ENCODE results near the gene PAF1. TPM values are rescaled to one million over a fixed set of nuclear protein-coding genes. Genes with fewer than 3 reads are reported as not detected.

The PAF1 gene
- total RNA-seq, 4 donors from 2014 or later, result 30.8 to 48.3 (median 44.3) TPM

DNA sequence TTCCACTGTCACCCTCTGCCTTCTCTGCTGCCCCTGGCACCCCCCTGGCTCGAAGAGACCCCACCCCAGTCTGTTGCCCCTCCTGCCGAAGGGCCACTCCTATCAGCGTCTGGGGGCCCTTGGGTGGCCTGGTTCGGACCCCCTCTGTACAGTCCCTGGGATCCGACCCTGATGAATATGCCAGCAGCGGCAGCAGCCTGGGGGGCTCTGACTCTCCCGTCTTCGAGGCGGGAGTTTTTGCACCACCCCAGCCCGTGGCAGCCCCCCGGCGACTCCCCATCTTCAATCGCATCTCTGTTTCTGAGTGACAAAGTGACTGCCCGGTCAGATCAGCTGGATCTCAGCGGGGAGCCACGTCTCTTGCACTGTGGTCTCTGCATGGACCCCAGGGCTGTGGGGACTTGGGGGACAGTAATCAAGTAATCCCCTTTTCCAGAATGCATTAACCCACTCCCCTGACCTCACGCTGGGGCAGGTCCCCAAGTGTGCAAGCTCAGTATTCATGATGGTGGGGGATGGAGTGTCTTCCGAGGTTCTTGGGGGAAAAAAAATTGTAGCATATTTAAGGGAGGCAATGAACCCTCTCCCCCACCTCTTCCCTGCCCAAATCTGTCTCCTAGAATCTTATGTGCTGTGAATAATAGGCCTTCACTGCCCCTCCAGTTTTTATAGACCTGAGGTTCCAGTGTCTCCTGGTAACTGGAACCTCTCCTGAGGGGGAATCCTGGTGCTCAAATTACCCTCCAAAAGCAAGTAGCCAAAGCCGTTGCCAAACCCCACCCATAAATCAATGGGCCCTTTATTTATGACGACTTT lies 17.7 kb upstream of the PAF1 start:
- peak in 1 of 2 donors; percentile 71 for DNase-seq (ENCODE audit: low spot score in 2 of 2)
- Histone ChIP-seq H3K4me3 (peak overlapping the region; percentile 66 to 98 (median 88)), H3K27me3 (peaks cover 0 to 3% of the 10 kb centered on the region in 2 donors), H3K9me3 (no peaks in the 10 kb centered on the region), H3K27ac (peak overlapping the region; percentile 94 to 100 (median 100)), H3K36me3 (peaks cover 10 to 22% (median 18%) of the 10 kb centered on the region in 3 donors), H3K4me1 (peaks cover 6 to 41% (median 39%) of the 10 kb centered on the region in 4 donors)
- WGBS, 2 donors, result 12 to 24% methylated on average over 20 of the region's 20 CpGs
- TF ChIP-seq POLR2A (IDR thresholded peaks at IDR 0.05) (peak; percentile 13 to 64), EP300 (IDR thresholded peaks at IDR 0.05) (peak in 1 of 2 donors; percentile 96)
- TF ChIP-seq, protein P1, sequence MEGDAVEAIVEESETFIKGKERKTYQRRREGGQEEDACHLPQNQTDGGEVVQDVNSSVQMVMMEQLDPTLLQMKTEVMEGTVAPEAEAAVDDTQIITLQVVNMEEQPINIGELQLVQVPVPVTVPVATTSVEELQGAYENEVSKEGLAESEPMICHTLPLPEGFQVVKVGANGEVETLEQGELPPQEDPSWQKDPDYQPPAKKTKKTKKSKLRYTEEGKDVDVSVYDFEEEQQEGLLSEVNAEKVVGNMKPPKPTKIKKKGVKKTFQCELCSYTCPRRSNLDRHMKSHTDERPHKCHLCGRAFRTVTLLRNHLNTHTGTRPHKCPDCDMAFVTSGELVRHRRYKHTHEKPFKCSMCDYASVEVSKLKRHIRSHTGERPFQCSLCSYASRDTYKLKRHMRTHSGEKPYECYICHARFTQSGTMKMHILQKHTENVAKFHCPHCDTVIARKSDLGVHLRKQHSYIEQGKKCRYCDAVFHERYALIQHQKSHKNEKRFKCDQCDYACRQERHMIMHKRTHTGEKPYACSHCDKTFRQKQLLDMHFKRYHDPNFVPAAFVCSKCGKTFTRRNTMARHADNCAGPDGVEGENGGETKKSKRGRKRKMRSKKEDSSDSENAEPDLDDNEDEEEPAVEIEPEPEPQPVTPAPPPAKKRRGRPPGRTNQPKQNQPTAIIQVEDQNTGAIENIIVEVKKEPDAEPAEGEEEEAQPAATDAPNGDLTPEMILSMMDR (IDR thresholded peaks at IDR 0.05), result no peak

GRCh38 chr19:39407660-39408391 lies 16.9 kb upstream of the PAF1 start:
- peak overlapping the region; percentile 66 to 98 (median 88) for H3K4me3 ChIP-seq
- TF ChIP-seq, protein P1 (IDR thresholded peaks at IDR 0.05), result peak in 1 of 5 experiments; percentile 19
- TF ChIP-seq EP300 (IDR thresholded peaks at IDR 0.05) (peak in 1 of 2 donors; percentile 95), POLR2A (IDR thresholded peaks at IDR 0.05) (peak; percentile 5 to 45)
- H3K4me1 ChIP-seq, result peaks cover 6 to 46% (median 39%) of the 10 kb centered on the region in 4 donors
- no peak for DNase-seq (ENCODE audit: low spot score in 2 of 2)
- no peaks in the 10 kb centered on the region for H3K9me3 ChIP-seq
- H3K36me3 ChIP-seq, result peaks cover 10 to 22% (median 18%) of the 10 kb centered on the region in 3 donors
- 4 to 20% methylated on average over 13 to 24 of the region's 40 CpGs for WGBS, 2 donors
- H3K27me3 ChIP-seq, result peaks cover 0 to 3% of the 10 kb centered on the region in 2 donors
- H3K27ac ChIP-seq, result peak overlapping the region; percentile 94 to 100 (median 100)

GRCh38 chr19:39407410-39407659 lies 16.4 kb upstream of the PAF1 start:
- H3K27me3 ChIP-seq, result peaks cover 0 to 3% of the 10 kb centered on the region in 2 donors
- WGBS, 2 donors, result 0% methylated on average over 14 of the region's 14 CpGs; no CpG with 5 or more reads in 1 of the 2 donors
- H3K4me1 ChIP-seq, result peaks cover 6 to 51% (median 44%) of the 10 kb centered on the region in 4 donors
- DNase-seq (ENCODE audit: low spot score in 2 of 2), result no peak
- no peaks in the 10 kb centered on the region for H3K9me3 ChIP-seq
- no peak for TF ChIP-seq EP300 (IDR thresholded peaks at IDR 0.05)
- TF ChIP-seq POLR2A (IDR thresholded peaks at IDR 0.05), result no peak
- TF ChIP-seq, protein P1 (IDR thresholded peaks at IDR 0.05), result no peak
- peak overlapping the region; percentile 94 to 100 (median 100) for H3K27ac ChIP-seq
- H3K4me3 ChIP-seq, result peak overlapping the region; percentile 66 to 98 (median 88)
- H3K36me3 ChIP-seq, result peaks cover 10 to 22% (median 18%) of the 10 kb centered on the region in 3 donors

DNA sequence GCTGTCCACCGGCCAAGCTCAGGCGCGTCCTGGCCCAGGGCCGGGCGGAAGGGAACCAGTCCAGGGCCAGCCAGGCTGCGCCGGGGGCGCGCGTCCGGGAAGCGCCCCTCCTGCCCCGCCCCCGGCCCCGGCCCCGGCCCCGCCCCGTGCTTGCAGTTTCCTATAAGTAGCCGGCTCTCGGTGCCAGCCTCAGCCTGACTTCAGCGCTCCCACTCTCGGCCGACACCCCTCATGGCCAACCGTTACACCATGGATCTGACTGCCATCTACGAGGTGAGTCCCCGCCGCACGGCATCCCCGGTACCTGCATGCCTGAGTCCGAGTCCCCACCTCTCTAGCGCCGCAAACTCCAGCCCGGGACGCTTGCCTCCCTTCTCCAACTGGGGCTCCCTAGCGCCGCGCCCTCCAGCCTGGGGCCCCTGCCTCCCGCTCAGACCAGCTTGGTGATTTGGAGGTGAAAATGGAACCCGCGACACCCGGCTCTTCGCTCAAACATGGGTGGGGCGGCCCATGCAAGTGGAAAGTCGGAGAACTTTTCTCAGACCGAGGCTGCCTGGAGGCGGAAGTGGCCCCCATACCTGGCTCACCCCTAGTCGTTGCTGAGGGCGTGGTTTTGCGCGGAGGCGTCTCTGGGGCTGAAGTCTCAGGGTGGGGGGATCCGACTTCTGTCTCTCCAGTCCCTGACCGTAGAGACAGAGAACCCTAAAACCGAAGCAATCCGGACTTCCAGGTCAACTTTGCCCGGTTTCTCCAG lies 15.9 kb upstream of the PAF1 start, which contains the start of gene ZFP36:
ZFP36 (plus strand) TSS at position 192 of the 754 bp plus-strand sequence; CDS start at position 250, 58 bp downstream.
- Histone ChIP-seq H3K9me3 (no peaks in the 10 kb centered on the region), H3K4me1 (peaks cover 6 to 56% (median 49%) of the 10 kb centered on the region in 4 donors), H3K36me3 (peaks cover 10 to 22% (median 18%) of the 10 kb centered on the region in 3 donors), H3K27ac (peak within 1 kb of the TSS; percentile 94 to 100 (median 100)), H3K27me3 (peaks cover 0 to 3% of the 10 kb centered on the region in 2 donors), H3K4me3 (peak within 1 kb of the TSS; percentile 66 to 98 (median 88))
- DNase-seq (ENCODE audit: low spot score in 2 of 2), result peak; percentile 90 to 95
- TF ChIP-seq EP300 (IDR thresholded peaks at IDR 0.05) (peak; percentile 39 to 100), POLR2A (IDR thresholded peaks at IDR 0.05) (peak; percentile 97 to 99)
- TF ChIP-seq, protein P1 (IDR thresholded peaks at IDR 0.05), result peak in 2 of 5 experiments; percentile 25 to 26
- WGBS, 2 donors, result 1% methylated on average over 41 to 42 of the region's 56 CpGs
